AG09319 (cell line): ENCODE data around the gene NUBP1.
"Not testable (repeated sequence)": the region's sequence is repeated elsewhere in the genome, so short reads cannot be mapped to it uniquely, and the experiment has no call there.

Experiments
- DNase-seq: peaks from one replicate; pipeline ENCODE4 v3.0.0-alpha.2; 2010; ENCODE audit warnings: low read depth; ENCODE audit errors: extremely low read depth
- TF ChIP-seq, protein P1 (sequence below): IDR thresholded peaks from 2 replicates; pipeline ENCODE4 v1.5.1; 2011; ENCODE audit warnings: low read depth, mild to moderate bottlenecking, inconsistent platforms, low read length, moderate library complexity

Gene NUBP1

DNA sequence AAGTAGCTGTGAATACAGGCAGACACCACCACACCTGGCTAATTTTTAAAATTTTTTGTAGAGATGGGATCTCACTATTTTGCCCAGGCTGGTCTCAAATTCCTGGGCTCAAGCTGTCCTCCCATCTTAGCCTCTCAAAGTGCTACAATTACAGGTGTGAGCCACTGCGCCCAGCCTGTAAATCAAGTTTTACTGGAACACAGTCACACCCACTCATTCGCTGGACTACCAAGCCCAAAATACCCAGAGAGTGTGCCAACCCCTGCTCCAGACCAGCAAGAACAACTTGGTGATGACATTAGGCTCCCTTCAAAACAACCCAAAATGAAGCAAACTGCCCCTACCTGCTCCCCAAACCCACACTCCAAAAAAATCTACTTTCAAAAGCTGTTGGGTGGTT lies 39.0 kb downstream of the NUBP1 start:
- TF ChIP-seq, protein P1, sequence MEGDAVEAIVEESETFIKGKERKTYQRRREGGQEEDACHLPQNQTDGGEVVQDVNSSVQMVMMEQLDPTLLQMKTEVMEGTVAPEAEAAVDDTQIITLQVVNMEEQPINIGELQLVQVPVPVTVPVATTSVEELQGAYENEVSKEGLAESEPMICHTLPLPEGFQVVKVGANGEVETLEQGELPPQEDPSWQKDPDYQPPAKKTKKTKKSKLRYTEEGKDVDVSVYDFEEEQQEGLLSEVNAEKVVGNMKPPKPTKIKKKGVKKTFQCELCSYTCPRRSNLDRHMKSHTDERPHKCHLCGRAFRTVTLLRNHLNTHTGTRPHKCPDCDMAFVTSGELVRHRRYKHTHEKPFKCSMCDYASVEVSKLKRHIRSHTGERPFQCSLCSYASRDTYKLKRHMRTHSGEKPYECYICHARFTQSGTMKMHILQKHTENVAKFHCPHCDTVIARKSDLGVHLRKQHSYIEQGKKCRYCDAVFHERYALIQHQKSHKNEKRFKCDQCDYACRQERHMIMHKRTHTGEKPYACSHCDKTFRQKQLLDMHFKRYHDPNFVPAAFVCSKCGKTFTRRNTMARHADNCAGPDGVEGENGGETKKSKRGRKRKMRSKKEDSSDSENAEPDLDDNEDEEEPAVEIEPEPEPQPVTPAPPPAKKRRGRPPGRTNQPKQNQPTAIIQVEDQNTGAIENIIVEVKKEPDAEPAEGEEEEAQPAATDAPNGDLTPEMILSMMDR: no peak
- DNase-seq: no peak

DNA sequence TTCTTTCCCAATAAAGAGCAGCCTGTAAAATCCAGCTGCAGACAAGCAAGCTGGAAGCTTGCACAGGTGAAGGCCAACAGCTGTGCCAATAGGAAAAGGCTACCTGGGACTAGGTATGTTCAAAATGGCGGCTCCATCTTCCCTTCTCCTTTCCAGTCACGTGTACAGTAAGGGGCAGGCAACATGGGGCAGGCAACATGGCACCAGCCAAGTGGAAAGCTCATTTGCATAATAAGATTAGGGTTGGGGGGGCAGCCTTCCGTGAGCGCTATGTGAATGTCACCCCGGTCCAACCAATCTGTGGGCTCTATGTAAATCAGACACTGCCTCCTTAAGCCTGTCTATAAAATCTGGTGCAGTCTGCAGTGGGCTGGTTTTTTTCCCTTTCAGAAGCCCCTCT lies 43.7 kb downstream of the NUBP1 start:
- TF ChIP-seq, protein P1: no peak
- DNase-seq: no peak

DNA sequence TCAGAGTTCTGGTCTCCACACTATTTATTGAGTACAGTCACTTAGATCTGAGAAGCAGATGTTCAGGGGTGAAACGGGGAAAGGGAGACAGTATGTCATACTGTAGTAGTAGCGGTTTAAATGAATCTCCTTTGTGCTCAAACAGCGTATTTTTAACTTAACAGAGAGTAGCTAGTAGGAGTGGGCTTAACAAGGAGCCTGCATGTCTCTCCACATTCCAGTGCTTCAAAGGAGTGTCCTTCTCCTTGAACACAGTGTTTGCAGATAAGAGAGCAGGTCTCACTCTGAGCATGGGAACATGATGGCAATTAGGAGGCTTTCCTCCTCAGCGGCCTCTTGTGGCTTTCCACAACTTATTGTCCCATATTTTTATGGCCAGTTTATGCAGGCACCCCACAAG lies 45.0 kb downstream of the NUBP1 start:
- not testable (repeated sequence) for DNase-seq

DNA sequence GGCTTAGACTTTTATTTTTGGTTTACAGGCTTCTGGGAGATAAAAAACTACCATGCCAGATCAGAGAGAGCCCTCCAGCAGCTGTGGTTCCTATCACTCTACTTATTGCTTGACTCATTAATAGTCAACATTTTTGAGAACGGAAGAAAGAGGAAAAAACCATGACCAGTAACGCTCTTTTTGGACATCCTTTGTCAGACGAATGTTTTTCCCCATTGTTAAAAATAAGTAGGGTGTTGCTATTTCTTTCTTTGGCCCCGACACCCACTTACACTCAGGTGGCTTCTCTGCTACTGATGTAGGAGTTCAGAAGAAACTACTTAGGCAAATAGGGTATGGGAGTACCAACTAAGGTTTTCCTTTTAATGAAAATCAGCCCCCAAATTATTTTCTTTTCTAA lies 47.4 kb downstream of the NUBP1 start:
- no peak for DNase-seq
- TF ChIP-seq, protein P1: no peak

DNA sequence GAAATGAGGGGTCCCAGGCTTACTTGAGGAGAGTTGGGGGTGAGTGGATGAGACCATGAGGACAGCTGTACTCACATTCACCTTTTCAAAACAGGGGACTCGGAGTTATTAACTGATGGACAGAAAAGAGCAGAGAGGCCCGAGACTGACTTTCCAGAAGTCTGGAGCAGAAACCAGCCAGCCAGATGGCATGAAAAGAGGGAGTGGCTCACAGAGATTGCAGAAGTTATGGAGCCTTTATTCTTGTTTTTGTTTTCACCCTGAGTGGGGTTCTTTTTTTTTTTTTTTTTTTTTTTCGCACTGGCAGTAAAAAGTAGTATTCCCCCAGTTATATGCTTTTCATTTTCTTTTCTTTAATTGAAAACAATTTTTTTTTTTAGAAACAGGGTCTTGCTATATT lies 56.1 kb downstream of the NUBP1 start:
- DNase-seq: no peak
- TF ChIP-seq, protein P1: no peak

DNA sequence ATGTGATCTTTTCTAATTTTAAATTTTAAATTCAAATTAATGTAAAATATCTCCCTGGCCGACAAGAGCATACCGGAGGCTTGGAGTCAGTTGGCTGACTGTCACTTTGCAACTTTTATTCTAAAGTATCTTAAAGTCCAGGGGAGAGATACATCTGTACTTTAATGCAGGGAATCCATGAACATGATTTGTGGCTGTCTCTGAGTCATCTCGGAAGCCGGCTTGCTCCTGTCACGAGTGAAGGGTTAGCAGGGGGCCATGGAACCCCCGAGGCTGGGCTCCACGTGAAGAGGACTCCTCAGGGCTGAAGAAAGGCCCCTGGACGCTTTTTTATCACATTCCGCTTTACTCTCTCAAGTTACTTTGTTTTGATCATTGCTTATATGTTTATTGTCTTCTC lies 61.7 kb downstream of the NUBP1 start:
- DNase-seq: no peak
- TF ChIP-seq, protein P1: no peak

DNA sequence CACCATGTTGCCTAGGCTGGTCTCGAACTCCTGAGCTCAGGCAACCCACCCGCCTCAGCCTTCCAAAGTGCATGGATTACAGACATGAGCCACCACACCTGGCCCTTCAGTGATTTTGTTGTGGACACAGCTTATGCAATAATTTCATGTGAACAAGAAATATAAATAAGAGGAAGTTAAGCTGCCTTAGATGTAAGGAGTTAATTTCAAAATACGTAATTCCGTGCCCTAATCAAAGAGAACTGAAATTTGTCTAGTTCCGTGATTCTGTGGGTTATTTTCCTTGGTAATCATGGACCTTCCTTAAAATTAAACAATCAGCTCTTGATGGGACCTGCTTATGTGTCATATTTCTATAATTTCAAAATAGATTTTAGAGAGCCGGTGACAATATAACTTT lies 63.1 kb downstream of the NUBP1 start:
- DNase-seq: no peak
- TF ChIP-seq, protein P1: no peak

DNA sequence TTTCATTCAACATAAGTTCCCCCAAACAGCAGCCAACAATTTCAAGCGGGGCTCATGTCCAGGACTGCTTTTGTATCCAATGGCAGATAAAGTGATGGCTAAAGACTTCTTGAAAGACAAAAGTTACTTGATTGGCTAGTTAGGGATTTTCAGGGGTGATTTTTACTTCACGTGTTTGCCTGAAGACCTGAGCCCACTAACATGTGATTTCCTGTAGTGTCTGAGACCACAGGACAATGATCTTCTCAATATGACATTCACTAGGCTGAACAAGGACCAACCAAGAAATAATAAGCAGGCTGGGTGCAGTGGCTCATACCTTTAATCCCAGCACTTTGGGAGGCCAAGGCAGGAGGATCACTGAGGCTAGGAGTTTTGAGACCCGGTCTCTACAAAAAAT lies 64.6 kb downstream of the NUBP1 start:
- TF ChIP-seq, protein P1: no peak
- DNase-seq: no peak
